DND-41 (cell line): ENCODE results near the gene RPUSD4.

ENCODE experiments used
- EZH2 ChIP-seq: IDR thresholded peaks from 3 replicates; pipeline ENCODE4 v1.6.1; 2012; ENCODE audit warnings: borderline replicate concordance, low read depth, mild to moderate bottlenecking, moderate library complexity, low read length, inconsistent platforms; ENCODE audit not compliant: severe bottlenecking
- TF ChIP-seq, protein P1 (sequence below): IDR thresholded peaks from 2 replicates; pipeline ENCODE4 v1.5.1; 2012; ENCODE audit warnings: borderline replicate concordance, low read length, moderate library complexity, mild to moderate bottlenecking; ENCODE audit not compliant: poor library complexity, severe bottlenecking; ENCODE audit errors: extremely low read depth

DNA sequence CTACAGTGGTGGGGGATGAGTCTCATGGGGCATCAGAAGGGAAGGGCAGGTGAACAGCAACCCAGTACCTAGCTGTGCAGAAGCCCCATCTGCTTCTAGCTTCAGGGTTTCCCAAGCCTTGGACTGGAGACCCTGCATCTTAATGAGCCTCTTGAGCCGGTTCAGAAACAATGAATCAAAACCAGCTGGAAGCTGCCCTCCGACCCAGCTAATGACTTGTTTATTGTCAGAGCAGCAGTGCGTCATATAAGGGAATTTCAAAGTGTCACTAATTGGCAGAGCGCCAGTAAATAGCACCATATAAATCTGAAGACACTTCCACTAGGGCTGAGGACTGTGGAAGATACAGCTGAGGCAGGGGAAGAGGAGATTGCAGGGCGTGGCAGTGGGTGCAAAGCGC is 57.5 kb downstream of the RPUSD4 start:
- TF ChIP-seq, protein P1, sequence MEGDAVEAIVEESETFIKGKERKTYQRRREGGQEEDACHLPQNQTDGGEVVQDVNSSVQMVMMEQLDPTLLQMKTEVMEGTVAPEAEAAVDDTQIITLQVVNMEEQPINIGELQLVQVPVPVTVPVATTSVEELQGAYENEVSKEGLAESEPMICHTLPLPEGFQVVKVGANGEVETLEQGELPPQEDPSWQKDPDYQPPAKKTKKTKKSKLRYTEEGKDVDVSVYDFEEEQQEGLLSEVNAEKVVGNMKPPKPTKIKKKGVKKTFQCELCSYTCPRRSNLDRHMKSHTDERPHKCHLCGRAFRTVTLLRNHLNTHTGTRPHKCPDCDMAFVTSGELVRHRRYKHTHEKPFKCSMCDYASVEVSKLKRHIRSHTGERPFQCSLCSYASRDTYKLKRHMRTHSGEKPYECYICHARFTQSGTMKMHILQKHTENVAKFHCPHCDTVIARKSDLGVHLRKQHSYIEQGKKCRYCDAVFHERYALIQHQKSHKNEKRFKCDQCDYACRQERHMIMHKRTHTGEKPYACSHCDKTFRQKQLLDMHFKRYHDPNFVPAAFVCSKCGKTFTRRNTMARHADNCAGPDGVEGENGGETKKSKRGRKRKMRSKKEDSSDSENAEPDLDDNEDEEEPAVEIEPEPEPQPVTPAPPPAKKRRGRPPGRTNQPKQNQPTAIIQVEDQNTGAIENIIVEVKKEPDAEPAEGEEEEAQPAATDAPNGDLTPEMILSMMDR: no peak
- TF ChIP-seq EZH2: no peak
